GM10847 (cell line): ENCODE results near the gene MED26.

Source experiments
- POLR2A ChIP-seq: IDR thresholded peaks from 2 replicates; pipeline ENCODE4 v1.6.1; 2011; ENCODE audit not compliant: insufficient read length; ENCODE audit errors: extremely low read depth

The MED26 gene

DNA sequence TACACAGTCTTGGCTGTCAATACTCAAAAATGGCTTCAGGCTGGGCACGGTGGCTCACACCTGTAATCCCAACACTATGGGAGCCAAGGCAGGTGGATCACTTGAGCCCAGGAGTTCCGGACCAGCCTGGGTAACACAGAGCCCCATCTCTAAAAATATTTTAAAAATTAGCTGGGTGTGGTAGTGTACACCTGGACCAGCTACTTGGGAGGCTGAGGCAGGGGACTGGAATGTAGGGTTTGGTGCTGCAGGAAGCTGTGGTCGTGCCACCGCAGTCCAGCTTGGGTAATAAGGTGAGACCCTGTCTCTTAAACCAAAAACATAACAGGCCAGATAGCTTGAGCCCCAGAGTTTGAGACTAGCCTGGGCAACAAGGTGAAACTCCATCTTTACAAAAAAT, 79.0 kb downstream of the MED26 start:
- TF ChIP-seq POLR2A = no peak

DNA sequence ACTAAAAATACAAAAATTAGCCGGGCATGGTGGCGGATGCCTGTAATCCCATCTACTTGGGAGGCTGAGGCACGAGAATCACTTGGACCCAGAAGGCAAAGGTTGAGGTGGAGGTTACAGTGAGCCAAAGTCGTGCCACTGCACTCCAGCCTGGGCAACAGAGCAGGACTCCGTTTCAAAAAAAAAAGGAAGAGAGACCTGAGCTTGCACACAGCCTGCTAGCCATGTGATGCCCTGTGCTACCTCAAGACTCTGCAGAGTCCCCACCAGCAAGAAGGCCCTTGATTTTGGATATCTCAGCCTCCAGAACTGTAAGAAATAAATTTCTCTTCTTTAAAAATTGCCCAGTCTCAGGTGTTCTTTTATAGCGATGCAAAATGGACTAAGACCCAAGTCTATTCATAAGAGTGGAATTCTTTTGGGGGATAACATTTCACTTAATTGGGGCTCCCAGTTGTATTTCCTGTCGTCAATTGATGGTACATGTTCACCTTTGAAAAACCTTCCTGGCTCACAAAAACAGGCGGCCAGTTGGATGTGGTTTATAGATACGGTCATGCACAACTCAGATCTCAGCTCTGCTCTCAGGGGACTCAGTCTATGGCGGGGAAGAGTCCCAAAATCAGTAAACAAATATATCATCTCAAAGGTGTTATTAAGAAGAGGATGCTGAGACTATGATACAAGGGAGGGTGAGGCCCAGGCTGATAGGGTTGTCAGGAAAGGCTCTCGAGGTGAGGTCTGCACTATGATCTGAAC, 83.4 kb downstream of the MED26 start:
- TF ChIP-seq POLR2A = no peak

DNA sequence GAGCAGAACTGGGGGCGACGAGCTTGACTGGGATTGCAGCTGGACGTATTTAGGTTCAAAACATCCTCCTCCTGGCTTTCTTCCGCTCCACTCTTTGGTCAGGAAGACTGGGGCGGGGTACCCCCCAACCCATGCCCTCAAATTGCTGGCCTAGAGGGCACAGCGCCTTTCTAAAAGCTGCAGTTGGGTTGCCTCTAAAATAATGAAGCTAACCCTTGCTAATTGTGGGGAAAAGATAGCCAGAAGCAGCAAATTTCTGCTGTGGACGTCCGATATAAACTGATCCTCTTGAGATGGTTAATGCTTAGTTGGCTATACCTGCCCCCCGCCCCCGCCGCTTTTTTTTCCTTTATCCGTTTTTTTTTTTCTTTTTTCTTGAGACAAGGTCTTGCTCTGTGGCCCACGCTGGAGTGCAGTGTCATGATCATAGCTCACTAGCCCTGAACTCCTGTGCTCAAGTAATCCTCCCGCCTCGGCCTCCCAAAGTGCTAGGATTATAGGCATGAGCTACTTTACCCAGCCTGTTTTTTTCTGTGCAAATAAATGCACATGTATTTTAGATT, 85.0 kb downstream of the MED26 start:
- TF ChIP-seq POLR2A = no peak

DNA sequence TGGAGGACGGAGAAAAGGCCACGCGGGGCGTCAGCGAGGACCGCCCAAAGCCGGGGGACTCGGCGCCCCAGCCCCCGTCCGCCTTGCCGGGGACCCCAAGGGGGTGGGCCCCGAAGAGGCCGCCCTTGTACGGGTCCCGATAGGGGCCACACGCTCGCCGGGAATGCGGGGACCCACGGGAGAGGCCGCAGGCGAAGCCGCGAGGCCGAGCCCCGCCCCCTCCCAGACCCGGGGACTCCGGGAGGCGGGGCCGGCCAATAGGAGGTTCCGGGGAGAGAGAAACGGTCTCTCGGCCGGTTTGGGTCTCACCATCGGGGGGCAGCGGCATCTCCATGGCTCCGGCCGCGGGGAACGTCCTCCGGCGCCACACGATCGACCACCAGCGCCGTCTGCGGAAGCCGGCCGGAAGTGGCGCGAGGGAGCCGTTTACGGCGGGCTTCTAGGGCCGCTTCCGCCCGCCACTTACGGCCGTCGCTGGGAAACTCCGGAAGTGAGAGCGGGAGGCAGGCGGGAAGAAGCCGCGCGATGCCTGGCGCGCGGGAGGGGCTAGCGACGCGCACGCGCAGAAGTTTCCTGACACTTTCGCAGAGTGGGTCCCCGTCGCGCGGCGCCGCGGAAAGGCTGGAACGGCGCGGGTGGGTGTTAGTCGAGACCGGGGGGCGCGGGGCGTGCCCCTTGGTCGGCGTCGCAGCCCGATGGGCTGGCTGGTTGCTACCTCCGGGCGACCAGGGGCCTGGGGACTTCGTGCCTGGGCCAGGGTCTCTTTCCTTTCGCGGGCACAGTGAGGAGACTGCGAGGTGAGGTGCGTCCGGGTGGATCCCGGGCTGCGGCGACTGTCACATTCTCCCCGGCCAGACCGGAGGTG, 85.7 kb downstream of the MED26 start, which contains the start of gene CHERP:
CHERP (minus strand) TSS at position 393 of the 865 bp plus-strand sequence; CDS start at position 334, 59 bp downstream.
- TF ChIP-seq POLR2A = peak; percentile 78

DNA sequence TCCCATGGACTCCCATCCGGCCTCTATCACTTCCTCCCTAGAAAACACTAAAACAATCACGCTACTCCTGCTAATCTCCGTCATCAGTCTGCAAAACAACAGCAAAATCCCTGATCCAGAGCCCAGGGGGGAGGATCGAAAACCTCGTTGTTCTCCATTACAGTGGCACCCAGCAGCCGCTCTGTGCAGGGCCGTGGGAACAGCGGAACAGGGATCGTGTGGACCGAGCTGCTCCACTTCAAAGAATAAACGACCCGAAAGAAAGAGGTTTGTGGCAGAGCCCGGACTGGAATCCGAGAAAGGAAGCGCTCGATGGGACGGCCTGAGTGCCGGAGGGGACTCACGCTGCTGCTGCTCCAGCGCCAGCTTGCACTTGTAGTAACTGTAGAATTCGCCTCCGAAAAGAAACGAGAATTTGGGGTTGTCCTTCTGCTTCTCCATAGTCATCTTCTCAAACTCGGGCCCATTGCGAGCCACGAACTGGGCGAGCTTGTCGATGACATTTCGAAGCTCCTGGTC, 86.4 kb downstream of the MED26 start:
- no peak for TF ChIP-seq POLR2A

DNA sequence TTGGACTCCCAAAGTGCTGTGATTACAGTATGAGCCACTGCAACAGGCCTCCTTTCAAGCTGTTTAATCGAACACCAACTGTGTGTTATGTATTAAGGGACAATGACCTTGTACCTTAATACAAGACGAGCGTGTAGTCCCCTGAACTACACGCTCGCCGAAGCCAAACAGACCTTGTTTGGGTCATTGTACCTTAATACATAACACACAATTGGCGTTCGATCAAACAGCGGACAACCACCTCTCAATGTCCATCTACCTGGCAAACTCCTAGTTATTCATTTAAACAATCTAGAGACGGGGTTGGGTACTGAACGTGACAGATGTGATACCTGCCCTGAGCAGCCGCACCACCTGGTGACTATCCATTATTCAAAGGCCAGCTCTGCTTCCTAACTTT, 87.1 kb downstream of the MED26 start:
- TF ChIP-seq POLR2A = no peak

DNA sequence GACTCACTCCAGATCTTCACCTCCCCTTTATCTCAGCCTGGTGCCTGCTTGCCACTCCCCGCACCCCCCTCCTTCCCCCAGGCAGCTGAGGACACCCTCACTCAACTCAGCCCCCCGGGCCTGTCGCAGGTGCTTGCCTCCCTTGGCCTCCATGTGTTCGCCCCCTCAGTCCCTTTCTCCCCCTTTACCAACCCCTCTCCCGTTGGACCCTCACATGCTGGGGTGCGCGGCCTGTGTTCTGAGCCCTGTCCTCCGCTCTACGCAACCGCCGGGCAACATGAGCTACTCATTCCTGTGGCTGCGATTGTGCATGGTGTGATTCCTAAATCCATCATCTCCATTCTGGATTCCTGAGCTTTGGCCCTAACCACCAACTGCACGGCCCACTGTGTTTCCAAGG, 90.9 kb downstream of the MED26 start:
- no peak for TF ChIP-seq POLR2A

DNA sequence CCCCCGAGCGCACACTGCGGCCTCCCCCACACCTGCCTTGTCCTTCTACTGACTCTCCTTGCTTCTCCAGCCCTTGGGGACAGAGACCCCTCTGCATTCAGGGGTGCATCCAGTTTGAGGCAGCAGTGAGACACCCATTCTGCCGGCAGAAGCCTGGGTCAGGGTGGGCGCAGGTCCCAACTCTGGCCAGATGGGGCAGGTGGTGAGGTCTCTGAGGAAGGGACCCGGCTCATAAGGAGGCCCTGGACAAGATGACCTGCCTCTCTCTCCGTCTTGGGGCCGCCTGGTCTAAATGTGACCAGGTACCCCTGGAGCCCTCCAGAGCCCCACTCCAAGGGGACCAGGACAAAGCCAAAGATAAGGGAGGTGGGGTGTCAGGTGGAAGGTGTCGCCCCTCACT, 91.9 kb downstream of the MED26 start:
- TF ChIP-seq POLR2A = no peak

DNA sequence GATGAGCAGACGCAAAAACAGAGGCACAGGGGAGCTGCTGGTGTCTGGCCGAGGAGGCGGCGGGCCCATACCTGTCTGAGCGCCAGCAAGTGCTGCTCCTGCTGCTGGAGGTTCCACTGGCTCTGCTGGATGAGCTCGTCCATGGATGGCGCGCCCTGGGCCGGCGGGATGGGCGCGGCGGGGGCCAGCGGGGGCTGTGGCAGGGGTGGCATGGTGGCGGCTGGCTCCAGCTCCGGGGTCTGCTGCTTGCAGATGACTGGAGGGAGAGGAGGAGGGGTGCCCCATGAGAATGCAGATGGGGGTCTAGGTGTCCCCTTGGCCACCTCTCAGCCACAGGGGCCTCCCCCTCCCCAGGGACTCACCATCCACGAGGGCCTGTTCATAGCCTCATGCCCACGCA, 92.6 kb downstream of the MED26 start:
- TF ChIP-seq POLR2A = no peak

DNA sequence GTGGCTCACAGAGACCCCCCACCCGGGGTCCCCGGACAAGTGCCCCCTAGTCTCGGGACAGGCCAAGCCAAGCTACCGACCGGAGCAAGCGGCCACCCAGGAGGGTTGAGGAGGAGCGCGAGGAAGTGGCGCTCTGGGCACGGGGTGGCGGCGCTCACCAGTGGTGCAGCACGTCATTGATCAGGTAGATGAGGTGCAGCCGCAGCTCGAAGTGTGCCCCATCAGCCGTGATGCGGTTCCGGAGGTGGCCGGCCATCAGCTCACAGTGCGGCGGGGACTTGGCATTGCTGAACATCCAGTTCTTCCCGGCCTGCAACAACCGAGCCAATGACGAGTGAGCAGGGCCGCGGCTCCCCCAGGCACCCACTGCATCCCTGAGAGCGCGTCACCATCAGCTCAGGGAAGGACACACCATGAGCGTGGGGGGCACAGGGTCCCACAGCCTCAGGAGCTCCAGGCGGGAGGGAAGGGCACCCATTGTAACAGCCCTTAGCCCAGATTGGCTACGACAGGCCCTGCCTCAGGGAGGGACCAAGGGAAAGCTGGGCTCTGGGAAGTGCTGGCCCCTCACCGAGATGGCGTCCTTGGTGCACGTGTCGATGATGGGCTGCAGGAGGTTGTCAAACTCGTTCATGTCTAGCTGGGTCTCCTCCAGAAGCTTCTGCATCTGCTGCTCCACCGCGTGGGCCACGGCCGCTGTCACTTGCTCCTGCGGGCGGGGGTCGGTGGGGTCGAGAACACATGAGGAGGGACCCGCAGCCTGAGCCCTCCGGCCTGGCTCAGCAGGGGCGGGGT, 95.4 kb downstream of the MED26 start:
- TF ChIP-seq POLR2A = no peak

DNA sequence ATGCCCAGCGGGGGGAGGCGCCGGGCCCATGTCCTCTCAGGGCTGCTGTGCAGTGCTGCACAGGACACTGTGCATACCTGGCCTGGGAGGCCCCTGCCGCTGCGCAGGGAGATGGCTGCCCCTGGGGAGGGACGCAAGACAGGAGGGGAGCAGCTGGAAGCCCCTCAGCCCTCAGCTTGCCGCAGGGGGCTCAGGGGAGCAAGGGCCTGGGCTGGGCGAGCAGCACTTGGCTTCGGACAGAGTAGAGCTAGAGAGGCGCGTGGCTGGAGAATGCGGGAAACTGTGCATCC, 96.7 kb downstream of the MED26 start:
- no peak for TF ChIP-seq POLR2A

DNA sequence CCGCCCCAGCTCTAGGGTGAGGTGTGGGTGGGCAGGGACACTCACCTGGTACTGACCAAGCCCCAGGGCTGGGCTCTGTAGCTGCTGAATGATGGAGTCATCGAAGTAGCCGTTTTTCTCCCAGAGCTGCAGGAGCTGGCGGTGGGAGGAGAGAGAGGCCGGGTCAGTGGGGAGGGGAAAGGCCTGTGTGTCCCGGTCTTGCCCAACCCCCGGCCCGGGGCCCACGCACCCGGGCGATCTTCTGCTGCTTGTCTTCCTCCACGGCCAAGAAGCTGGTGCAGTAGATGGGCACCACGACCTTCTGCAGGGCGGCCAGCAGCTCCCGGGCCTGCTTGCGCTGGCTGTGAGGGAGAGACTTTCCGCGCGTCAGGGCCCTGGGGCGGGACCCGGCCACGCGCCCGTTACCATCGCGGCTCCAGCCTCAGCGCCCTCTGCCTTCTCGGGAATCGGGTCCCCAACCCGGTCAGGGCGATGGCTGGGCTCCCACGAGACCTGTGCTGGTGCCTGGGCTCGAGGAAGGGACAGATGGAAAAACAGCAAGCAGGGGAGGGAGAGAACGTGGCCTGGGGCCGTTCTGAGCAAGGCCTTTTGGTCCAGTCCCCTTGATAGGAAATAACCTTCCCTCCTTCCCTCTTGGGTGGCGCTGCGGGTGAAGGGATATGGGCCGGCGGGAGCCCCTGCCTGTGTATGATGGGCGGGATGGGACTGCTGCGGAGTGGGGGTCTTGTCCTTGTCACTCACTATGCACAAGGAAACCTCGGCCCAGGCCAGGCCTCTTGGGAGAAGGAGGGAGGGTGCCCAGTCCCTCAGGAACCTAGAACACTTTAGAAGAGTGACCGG, 97.2 kb downstream of the MED26 start:
- no peak for TF ChIP-seq POLR2A

DNA sequence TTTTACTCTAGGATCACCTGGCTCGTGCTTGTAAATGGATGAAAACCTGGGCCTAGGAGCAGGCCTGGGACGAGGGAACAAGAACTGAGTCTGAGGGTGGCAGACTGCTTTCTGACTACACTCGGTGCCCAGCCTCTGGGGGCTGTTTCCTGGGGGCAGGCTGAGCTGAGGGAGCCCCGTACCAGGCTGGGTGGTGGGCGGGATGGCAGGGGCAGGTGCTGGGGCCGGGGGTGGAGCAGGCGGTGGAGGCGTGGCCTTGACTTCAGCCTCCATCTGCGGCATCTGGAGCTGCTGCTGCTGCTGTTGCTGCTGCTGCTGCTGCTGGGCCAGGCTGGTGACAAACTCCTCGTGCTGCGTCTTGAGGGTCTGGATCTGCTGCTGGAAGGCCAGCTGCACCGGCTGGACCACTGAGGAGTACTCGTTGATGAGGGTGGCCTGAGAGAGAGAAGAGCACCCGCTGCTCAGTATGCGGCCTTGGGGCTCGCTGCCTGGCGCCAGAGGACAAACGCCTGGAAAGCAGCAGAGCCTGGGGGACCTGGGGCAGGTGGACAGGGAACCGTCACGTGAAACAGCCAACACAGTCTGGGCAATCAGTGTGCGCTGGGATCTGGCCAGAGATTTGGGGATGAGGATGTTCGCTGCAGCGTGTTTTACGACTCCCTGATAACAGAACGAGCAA, 98.4 kb downstream of the MED26 start:
- no peak for TF ChIP-seq POLR2A

DNA sequence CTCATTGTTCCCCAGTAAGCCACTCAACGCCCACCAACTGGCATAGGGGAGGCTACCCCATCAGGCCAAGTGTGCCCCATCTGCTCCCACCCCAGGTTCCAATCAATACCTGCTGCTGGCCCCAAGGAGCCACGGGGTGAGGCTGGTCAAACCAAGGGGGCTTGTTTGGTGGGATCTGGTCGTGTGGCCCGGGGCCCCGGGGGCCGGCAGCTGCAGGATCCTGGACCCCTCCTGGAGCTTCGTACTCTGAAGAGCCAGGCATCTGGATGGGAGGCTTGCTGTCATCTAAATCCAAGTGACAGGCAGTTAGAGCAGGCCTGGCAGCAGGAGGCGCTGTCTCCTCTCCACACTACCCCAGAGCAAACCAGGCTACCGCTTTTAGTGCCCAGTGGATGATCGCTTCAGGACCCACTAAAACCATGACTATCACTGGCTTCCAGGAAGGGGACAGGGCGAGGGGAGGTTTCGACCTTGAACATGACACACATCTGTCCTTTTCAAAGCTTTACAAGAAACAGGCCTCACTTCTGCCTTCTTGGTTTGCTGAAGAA, 100.0 kb downstream of the MED26 start:
- TF ChIP-seq POLR2A = no peak
